HCT116 (cell line): ENCODE measurements around the gene IRF3.

Experiments used
- EZH2 ChIP-seq: fragments of 200-600 bp; sonication (generic); IDR thresholded peaks from 2 replicates; pipeline ENCODE4 v1.6.1; 2017; ENCODE audit warnings: antibody characterized with exemption, mixed run types
- EZH2phosphoT487 ChIP-seq: fragments of 200-600 bp; IDR thresholded peaks from 2 replicates; pipeline ENCODE4 v1.6.1; 2018; ENCODE audit warnings: antibody characterized with exemption, borderline replicate concordance
- POLR2A ChIP-seq: IDR thresholded peaks from 2 replicates; pipeline ENCODE4 v1.7.0; 2011; ENCODE audit warnings: borderline replicate concordance; ENCODE audit not compliant: insufficient read depth, insufficient read length; ENCODE audit errors: extremely low read depth
- POLR2AphosphoS5 ChIP-seq: IDR thresholded peaks from 2 replicates; pipeline ENCODE4 v1.6.1; 2011; ENCODE audit warnings: mild to moderate bottlenecking, low read depth, low read length, moderate library complexity
- RAD21 ChIP-seq: IDR thresholded peaks from 2 replicates; pipeline ENCODE4 v1.6.1; 2012; ENCODE audit warnings: low read depth, mild to moderate bottlenecking
- SP1 ChIP-seq: IDR thresholded peaks from 2 replicates; pipeline ENCODE4 v1.6.1; 2012; ENCODE audit warnings: low read depth
- SRF ChIP-seq: IDR thresholded peaks from 2 replicates; pipeline ENCODE4 v1.6.1; 2012; ENCODE audit warnings: low read depth
- ZFX ChIP-seq: fragments of 450-650 bp; IDR thresholded peaks from 2 replicates; pipeline ENCODE4 v1.6.1; 2017
- ZNF274 ChIP-seq: fragments of 200-500 bp; sonication (Bioruptor generic); IDR thresholded peaks from 2 replicates; pipeline ENCODE4 v1.6.1; 2014; ENCODE audit warnings: mild to moderate bottlenecking, low read depth, low read length, inconsistent platforms
- TF ChIP-seq, protein P1 (sequence below), 3 experiments: fragments of 200-600 bp in 1 of 3; sonication (generic) in 1 of 3; IDR thresholded peaks in 2 of 3; conservative IDR thresholded peaks in 1 of 3; 2 replicates each; pipeline ENCODE4 v1.5.1; 2012 to 2017; ENCODE audit warnings: low read depth in 2 of 3, low read length in 2 of 3, antibody characterized with exemption in 1 of 3, borderline replicate concordance in 1 of 3, control low read depth in 1 of 3, mild to moderate bottlenecking in 1 of 3, mixed read lengths in 1 of 3, mixed run types in 1 of 3, moderate library complexity in 1 of 3; ENCODE audit not compliant: insufficient read depth in 1 of 3
- TF ChIP-seq, protein P2 (sequence below): IDR thresholded peaks from 2 replicates; pipeline ENCODE4 v1.6.1; 2012
- TF ChIP-seq, protein P3 (sequence below): IDR thresholded peaks from 2 replicates; pipeline ENCODE4 v1.6.1; 2012; ENCODE audit warnings: low read depth

DNA sequence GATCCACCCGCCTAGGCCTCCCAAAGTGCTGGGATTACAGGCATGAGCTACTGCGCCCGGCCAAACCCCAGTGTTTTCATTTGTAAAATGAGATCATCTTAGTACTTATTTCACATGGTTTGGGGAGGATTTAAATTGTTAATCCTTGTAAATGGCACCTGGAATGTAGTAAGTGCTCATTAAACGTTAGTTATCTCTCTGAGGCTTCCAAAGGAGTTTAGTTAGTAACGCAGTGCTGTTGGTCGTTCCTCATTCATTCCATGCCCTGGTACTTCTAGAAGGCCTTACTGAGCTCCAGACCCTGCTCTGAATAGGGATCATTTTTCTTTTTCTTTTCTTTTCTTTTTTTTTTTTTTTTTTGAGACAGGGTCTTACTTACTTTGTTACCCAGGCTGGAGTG, 30.5 kb upstream of the IRF3 start:
- TF ChIP-seq POLR2A (no peak), POLR2AphosphoS5 (no peak), ZFX (no peak), RAD21 (no peak), SRF (no peak), EZH2phosphoT487 (no peak), ZNF274 (no peak), SP1 (no peak), EZH2 (no peak)
- TF ChIP-seq, protein P1, sequence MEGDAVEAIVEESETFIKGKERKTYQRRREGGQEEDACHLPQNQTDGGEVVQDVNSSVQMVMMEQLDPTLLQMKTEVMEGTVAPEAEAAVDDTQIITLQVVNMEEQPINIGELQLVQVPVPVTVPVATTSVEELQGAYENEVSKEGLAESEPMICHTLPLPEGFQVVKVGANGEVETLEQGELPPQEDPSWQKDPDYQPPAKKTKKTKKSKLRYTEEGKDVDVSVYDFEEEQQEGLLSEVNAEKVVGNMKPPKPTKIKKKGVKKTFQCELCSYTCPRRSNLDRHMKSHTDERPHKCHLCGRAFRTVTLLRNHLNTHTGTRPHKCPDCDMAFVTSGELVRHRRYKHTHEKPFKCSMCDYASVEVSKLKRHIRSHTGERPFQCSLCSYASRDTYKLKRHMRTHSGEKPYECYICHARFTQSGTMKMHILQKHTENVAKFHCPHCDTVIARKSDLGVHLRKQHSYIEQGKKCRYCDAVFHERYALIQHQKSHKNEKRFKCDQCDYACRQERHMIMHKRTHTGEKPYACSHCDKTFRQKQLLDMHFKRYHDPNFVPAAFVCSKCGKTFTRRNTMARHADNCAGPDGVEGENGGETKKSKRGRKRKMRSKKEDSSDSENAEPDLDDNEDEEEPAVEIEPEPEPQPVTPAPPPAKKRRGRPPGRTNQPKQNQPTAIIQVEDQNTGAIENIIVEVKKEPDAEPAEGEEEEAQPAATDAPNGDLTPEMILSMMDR (IDR thresholded peaks at IDR 0.05 in 2 of 3, conservative IDR thresholded peaks at IDR 0.05 in 1 of 3; ENCODE audit: borderline replicate concordance in 1 of 3, insufficient read depth in 1 of 3, low read depth in 2 of 3, low read length in 2 of 3): no peak
- TF ChIP-seq, protein P2, sequence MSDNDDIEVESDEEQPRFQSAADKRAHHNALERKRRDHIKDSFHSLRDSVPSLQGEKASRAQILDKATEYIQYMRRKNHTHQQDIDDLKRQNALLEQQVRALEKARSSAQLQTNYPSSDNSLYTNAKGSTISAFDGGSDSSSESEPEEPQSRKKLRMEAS: no peak
- TF ChIP-seq, protein P3, sequence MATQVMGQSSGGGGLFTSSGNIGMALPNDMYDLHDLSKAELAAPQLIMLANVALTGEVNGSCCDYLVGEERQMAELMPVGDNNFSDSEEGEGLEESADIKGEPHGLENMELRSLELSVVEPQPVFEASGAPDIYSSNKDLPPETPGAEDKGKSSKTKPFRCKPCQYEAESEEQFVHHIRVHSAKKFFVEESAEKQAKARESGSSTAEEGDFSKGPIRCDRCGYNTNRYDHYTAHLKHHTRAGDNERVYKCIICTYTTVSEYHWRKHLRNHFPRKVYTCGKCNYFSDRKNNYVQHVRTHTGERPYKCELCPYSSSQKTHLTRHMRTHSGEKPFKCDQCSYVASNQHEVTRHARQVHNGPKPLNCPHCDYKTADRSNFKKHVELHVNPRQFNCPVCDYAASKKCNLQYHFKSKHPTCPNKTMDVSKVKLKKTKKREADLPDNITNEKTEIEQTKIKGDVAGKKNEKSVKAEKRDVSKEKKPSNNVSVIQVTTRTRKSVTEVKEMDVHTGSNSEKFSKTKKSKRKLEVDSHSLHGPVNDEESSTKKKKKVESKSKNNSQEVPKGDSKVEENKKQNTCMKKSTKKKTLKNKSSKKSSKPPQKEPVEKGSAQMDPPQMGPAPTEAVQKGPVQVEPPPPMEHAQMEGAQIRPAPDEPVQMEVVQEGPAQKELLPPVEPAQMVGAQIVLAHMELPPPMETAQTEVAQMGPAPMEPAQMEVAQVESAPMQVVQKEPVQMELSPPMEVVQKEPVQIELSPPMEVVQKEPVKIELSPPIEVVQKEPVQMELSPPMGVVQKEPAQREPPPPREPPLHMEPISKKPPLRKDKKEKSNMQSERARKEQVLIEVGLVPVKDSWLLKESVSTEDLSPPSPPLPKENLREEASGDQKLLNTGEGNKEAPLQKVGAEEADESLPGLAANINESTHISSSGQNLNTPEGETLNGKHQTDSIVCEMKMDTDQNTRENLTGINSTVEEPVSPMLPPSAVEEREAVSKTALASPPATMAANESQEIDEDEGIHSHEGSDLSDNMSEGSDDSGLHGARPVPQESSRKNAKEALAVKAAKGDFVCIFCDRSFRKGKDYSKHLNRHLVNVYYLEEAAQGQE: no peak
